Measurements from ENCODE around the gene LSM7. TPM values are rescaled to one million over a fixed set of nuclear protein-coding genes. Genes with fewer than 3 reads are reported as not detected.

LSM7 gene
- total RNA-seq, result 112 and 144 TPM in 2 replicates

GRCh38 chr19:2328401-2329148 lies at the start of gene LSM7, which contains the start of gene SPPL2B:
LSM7 (minus strand) TSS chr19:2328586; CDS start chr19:2328566, 20 bp downstream.
SPPL2B (plus strand) TSS chr19:2328684; CDS start chr19:2328710, 26 bp downstream.
- DNase-seq (ENCODE audit: low read depth, low spot score), result peak; percentile 54

- no peak for DNase-seq (ENCODE audit: low read depth, low spot score)
These were observed 48.6 kb upstream of the LSM7 start for GRCh38 chr19:2376784-2377519.

GRCh38 chr19:2375353-2376121 lies 47.2 kb upstream of the LSM7 start:
- no peak for DNase-seq (ENCODE audit: low read depth, low spot score)

GRCh38 chr19:2374808-2375207 lies 46.4 kb upstream of the LSM7 start:
- DNase-seq (ENCODE audit: low read depth, low spot score), result no peak

GRCh38 chr19:2372076-2372612 lies 43.8 kb upstream of the LSM7 start:
- DNase-seq (ENCODE audit: low read depth, low spot score), result no peak

GRCh38 chr19:2371656-2372055 lies 43.3 kb upstream of the LSM7 start:
- no peak for DNase-seq (ENCODE audit: low read depth, low spot score)

- DNase-seq (ENCODE audit: low read depth, low spot score), result no peak
These were observed 37.0 kb upstream of the LSM7 start for GRCh38 chr19:2365201-2365970.

- no peak for DNase-seq (ENCODE audit: low read depth, low spot score)
These were observed 35.0 kb upstream of the LSM7 start for GRCh38 chr19:2363419-2363818.

- DNase-seq (ENCODE audit: low read depth, low spot score), result no peak
These were observed 34.5 kb upstream of the LSM7 start for GRCh38 chr19:2362970-2363300.

- DNase-seq (ENCODE audit: low read depth, low spot score), result no peak
These were observed 33.9 kb upstream of the LSM7 start for GRCh38 chr19:2362046-2362969.

GRCh38 chr19:2361246-2362045 lies 33.1 kb upstream of the LSM7 start:
- no peak for DNase-seq (ENCODE audit: low read depth, low spot score)

GRCh38 chr19:2360833-2361232 lies 32.4 kb upstream of the LSM7 start:
- DNase-seq (ENCODE audit: low read depth, low spot score), result no peak

GRCh38 chr19:2359992-2360685 lies 31.8 kb upstream of the LSM7 start, which contains the start of gene TMPRSS9:
TMPRSS9 (plus strand) TSS chr19:2360265; CDS start chr19:2389786, 29,521 bp downstream.
- no peak for DNase-seq (ENCODE audit: low read depth, low spot score)

- DNase-seq (ENCODE audit: low read depth, low spot score), result no peak
These were observed 30.3 kb upstream of the LSM7 start for GRCh38 chr19:2358548-2359173.

- DNase-seq (ENCODE audit: low read depth, low spot score), result no peak
These were observed 29.2 kb upstream of the LSM7 start for GRCh38 chr19:2357279-2358206.

- DNase-seq (ENCODE audit: low read depth, low spot score), result no peak
These were observed 27.8 kb upstream of the LSM7 start for GRCh38 chr19:2356036-2356646.
